ENCODE results near the gene EAF1.

DNA sequence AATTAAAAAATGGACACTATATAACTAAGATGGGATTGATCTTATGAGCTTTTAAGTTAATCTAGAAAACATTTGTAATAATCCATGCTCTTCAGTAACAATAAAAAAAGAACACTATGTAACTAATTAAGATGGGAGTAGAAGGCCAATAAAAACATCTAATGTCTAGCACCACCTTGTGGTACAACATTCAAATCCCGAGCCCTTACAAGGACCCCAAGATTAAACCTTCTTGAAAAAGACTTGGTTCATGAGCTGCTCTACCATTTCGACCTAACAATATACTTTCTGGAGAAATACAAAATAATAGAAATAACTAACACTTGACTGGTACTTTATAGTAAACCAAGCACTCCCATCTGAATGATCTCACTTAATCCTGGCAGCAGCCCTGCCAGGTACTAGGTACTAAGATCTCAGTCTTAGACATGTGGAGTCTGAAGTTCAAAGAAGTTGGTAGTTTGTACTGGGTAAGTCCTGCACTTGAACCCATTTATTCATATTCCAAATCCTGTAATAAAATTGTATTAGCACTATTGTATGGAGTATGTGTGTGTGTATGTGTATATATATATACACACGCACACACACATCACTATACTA, 21.8 kb upstream of the EAF1 start:
- peak; percentile 59 to 75 (median 68) for TF ChIP-seq CTCF (IDR thresholded peaks at IDR 0.05)
- no peak for TF ChIP-seq POLR2A (IDR thresholded peaks at IDR 0.05)

Data from adrenal gland (tissue), 5 donors.